ENCODE data around the gene FSTL5.

Gene FSTL5

GRCh38 chr4:161595230-161595771 is 568.5 kb downstream of the FSTL5 start:
- Histone ChIP-seq H3K27me3 (no peaks in the 10 kb centered on the region), H3K27ac (no peak overlapping the region), H3K4me1 (ENCODE audit: control insufficient read depth in 1 of 2, insufficient read depth in 1 of 2, low read depth in 1 of 2, low read length in 1 of 2) (no peaks in the 10 kb centered on the region), H3K9me3 (no peaks in the 10 kb centered on the region), H3K36me3 (no peaks in the 10 kb centered on the region), H3K4me3 (ENCODE audit: low read depth in 1 of 2, low read length in 1 of 2) (no peak overlapping the region)
- TF ChIP-seq CTCF (IDR thresholded peaks at IDR 0.05) = no peak

GRCh38 chr4:161585011-161585410 is 578.8 kb downstream of the FSTL5 start:
- no peaks in the 10 kb centered on the region for H3K9me3 ChIP-seq

GRCh38 chr4:161583549-161583948 is 580.3 kb downstream of the FSTL5 start:
- Histone ChIP-seq H3K27me3 (no peaks in the 10 kb centered on the region), H3K27ac (no peak overlapping the region), H3K4me3 (ENCODE audit: low read depth in 1 of 2, low read length in 1 of 2) (no peak overlapping the region), H3K36me3 (no peaks in the 10 kb centered on the region), H3K9me3 (no peaks in the 10 kb centered on the region), H3K4me1 (ENCODE audit: control insufficient read depth in 1 of 2, insufficient read depth in 1 of 2, low read depth in 1 of 2, low read length in 1 of 2) (no peaks in the 10 kb centered on the region)
- TF ChIP-seq CTCF (IDR thresholded peaks at IDR 0.05) = no peak

More at GRCh38 chr4:161585011-161585410, 578.8 kb downstream of the FSTL5 start:
- no peak overlapping the region for H3K27ac ChIP-seq
- H3K4me1 ChIP-seq (ENCODE audit: control insufficient read depth in 1 of 2, insufficient read depth in 1 of 2, low read depth in 1 of 2, low read length in 1 of 2) = no peaks in the 10 kb centered on the region
- no peaks in the 10 kb centered on the region for H3K36me3 ChIP-seq
- TF ChIP-seq CTCF (IDR thresholded peaks at IDR 0.05) = no peak
- H3K4me3 ChIP-seq (ENCODE audit: low read depth in 1 of 2, low read length in 1 of 2) = no peak overlapping the region
- no peaks in the 10 kb centered on the region for H3K27me3 ChIP-seq

GRCh38 chr4:161581262-161582230 is 582.3 kb downstream of the FSTL5 start:
- no peaks in the 10 kb centered on the region for H3K27me3 ChIP-seq
- H3K4me1 ChIP-seq (ENCODE audit: control insufficient read depth in 1 of 2, insufficient read depth in 1 of 2, low read depth in 1 of 2, low read length in 1 of 2) = no peaks in the 10 kb centered on the region
- H3K9me3 ChIP-seq = no peaks in the 10 kb centered on the region
- H3K36me3 ChIP-seq = no peaks in the 10 kb centered on the region
- H3K27ac ChIP-seq = no peak overlapping the region
- no peak overlapping the region for H3K4me3 ChIP-seq (ENCODE audit: low read depth in 1 of 2, low read length in 1 of 2)
- TF ChIP-seq CTCF (IDR thresholded peaks at IDR 0.05) = no peak

GRCh38 chr4:161577579-161578301 is 586.1 kb downstream of the FSTL5 start:
- H3K4me3 ChIP-seq (ENCODE audit: low read depth in 1 of 2, low read length in 1 of 2) = no peak overlapping the region
- no peak overlapping the region for H3K27ac ChIP-seq
- no peaks in the 10 kb centered on the region for H3K9me3 ChIP-seq
- no peak for TF ChIP-seq CTCF (IDR thresholded peaks at IDR 0.05)
- no peaks in the 10 kb centered on the region for H3K27me3 ChIP-seq
- no peaks in the 10 kb centered on the region for H3K4me1 ChIP-seq (ENCODE audit: control insufficient read depth in 1 of 2, insufficient read depth in 1 of 2, low read depth in 1 of 2, low read length in 1 of 2)
- no peaks in the 10 kb centered on the region for H3K36me3 ChIP-seq
